ENCODE results near the gene HECTD1. TPM values are rescaled to one million over a fixed set of nuclear protein-coding genes. Genes with fewer than 3 reads are reported as not detected.

The HECTD1 gene
- polyA plus RNA-seq, 1 experiment, result 121 TPM

DNA sequence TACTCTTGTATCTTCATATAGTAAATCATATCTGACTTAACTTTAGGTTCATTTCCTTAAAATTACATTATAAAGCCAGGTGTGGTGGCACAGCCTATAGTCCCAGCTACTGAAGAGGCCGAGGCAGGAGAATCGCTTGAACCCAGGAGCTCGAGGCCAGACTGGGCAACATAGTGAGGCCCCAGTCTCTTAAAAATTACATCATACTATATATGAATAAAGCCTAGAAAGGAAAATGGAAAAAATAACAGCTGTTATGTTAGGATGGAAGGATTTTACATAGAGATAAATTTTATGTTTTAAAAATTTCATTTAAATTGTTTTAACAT, 4.2 kb downstream of the HECTD1 start:
- DNase-seq (ENCODE audit: low read depth, low spot score), result no peak
- TF ChIP-seq CTCF (IDR thresholded peaks at IDR 0.05; ENCODE audit: low read depth, low read length), result no peak
- H3K9me3 ChIP-seq (ENCODE audit: control insufficient read depth, insufficient read depth, low read length), result no peaks in the 10 kb centered on the region; the same call in 1 of the 2 replicates
- H3K27ac ChIP-seq (ENCODE audit: low read depth, low read length), result no peak overlapping the region
- no peaks in the 10 kb centered on the region for H3K27me3 ChIP-seq (ENCODE audit: control insufficient read depth, insufficient read depth, low read length)
- H3K4me3 ChIP-seq (ENCODE audit: low read depth, low read length), result no peak overlapping the region
- POLR2A ChIA-PET, result no interaction called here
- CTCF ChIA-PET, result no interaction called here

GRCh38 chr14:31201111-31201510, 6.5 kb downstream of the HECTD1 start:
- no peaks in the 10 kb centered on the region for H3K9me3 ChIP-seq (ENCODE audit: control insufficient read depth, insufficient read depth, low read length)
- H3K27me3 ChIP-seq (ENCODE audit: control insufficient read depth, insufficient read depth, low read length), result no peaks in the 10 kb centered on the region
- TF ChIP-seq CTCF (IDR thresholded peaks at IDR 0.05; ENCODE audit: low read depth, low read length), result no peak
- ChIA-PET POLR2A (interaction anchor here (1.0 kb wide), 1 partner anchor 256 kb away, joined by 3 read pairs; the partner anchor contains the start of gene DTD2), CTCF (no interaction called here)
- H3K27ac ChIP-seq (ENCODE audit: low read depth, low read length), result no peak overlapping the region
- no peak for DNase-seq (ENCODE audit: low read depth, low spot score)
- no peak overlapping the region for H3K4me3 ChIP-seq (ENCODE audit: low read depth, low read length)

DNA sequence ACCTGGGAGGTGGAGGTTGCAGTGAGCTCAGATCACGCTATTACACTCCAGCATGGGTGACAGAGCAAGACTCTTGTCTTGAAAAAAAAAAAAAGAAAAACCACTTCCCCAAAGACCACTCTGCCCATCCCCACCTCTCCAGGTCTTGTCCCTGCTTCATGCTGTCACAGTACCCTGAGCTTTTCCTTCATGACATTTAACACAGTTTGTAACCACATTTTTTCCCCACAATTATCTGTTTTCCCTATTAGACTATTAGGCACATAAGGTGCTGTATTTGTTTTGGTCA, 6.9 kb downstream of the HECTD1 start:
- no peak for TF ChIP-seq CTCF (IDR thresholded peaks at IDR 0.05; ENCODE audit: low read depth, low read length)
- no peaks in the 10 kb centered on the region for H3K9me3 ChIP-seq (ENCODE audit: control insufficient read depth, insufficient read depth, low read length)
- no peak overlapping the region for H3K27ac ChIP-seq (ENCODE audit: low read depth, low read length)
- ChIA-PET POLR2A (interaction anchor here (0.7 to 1.0 kb wide), 2 partner anchors 20 to 257 kb away, joined by 3 to 5 read pairs; partner anchors contain the start of gene DTD2), CTCF (interaction anchor here (0.9 kb wide), 1 partner anchor 13 kb away, joined by 10 read pairs; no protein-coding TSS in a partner anchor)
- DNase-seq (ENCODE audit: low read depth, low spot score), result no peak
- no peaks in the 10 kb centered on the region for H3K27me3 ChIP-seq (ENCODE audit: control insufficient read depth, insufficient read depth, low read length)
- no peak overlapping the region for H3K4me3 ChIP-seq (ENCODE audit: low read depth, low read length)

DNA sequence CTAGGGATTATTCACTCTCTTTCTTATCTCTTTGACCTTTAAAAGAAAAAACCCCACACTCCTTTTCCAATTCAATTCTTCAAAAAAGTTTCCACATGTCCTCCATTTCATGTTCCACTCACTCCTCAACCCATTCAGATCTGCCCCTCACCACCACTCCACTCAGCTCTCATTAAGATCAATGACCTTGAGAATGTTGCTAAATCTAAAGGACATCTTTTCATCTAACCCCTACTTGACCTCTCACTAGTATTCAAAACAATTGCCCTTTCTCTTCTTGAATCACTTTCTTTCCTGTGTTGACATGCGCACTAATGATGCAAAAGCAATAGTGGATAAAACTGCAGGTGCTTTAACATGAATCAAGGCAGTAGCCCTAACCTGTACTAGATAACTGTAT, 9.9 kb downstream of the HECTD1 start:
- Histone ChIP-seq H3K27ac (ENCODE audit: low read depth, low read length) (no peak overlapping the region), H3K9me3 (ENCODE audit: control insufficient read depth, insufficient read depth, low read length) (no peaks in the 10 kb centered on the region), H3K4me3 (ENCODE audit: low read depth, low read length) (no peak overlapping the region), H3K27me3 (ENCODE audit: control insufficient read depth, insufficient read depth, low read length) (no peaks in the 10 kb centered on the region)
- ChIA-PET CTCF (no interaction called here), POLR2A (no interaction called here)
- TF ChIP-seq CTCF (IDR thresholded peaks at IDR 0.05; ENCODE audit: low read depth, low read length), result no peak
- no peak for DNase-seq (ENCODE audit: low read depth, low spot score)

GRCh38 chr14:31196839-31197492, 10.6 kb downstream of the HECTD1 start:
- H3K9me3 ChIP-seq (ENCODE audit: control insufficient read depth, insufficient read depth, low read length), result no peaks in the 10 kb centered on the region
- no peak overlapping the region for H3K27ac ChIP-seq (ENCODE audit: low read depth, low read length)
- no peak for TF ChIP-seq CTCF (IDR thresholded peaks at IDR 0.05; ENCODE audit: low read depth, low read length)
- no peak for DNase-seq (ENCODE audit: low read depth, low spot score)
- ChIA-PET CTCF (interaction anchor here (1.3 kb wide), 1 partner anchor 11 kb away, joined by 8 read pairs; the partner anchor contains the start of gene HECTD1), POLR2A (interaction anchor here (0.7 kb wide), 1 partner anchor 69 kb away, joined by 7 read pairs; no protein-coding TSS in a partner anchor)
- no peak overlapping the region for H3K4me3 ChIP-seq (ENCODE audit: low read depth, low read length)
- no peaks in the 10 kb centered on the region for H3K27me3 ChIP-seq (ENCODE audit: control insufficient read depth, insufficient read depth, low read length)

Data from AG04450 (cell line).